Esophagus squamous epithelium (tissue), 4 donors: Measurements from ENCODE around the gene ARPC1A.

Experiments
- CTCF ChIP-seq, 6 experiments: fragments of 450-650 bp in 4 of 6; fragments of 200-600 bp in 2 of 6; sonication (generic) in 2 of 6; IDR thresholded peaks; one replicate each; pipeline ENCODE4 v1.5.1; 2016 to 2019; ENCODE audit warnings: antibody characterized with exemption in 6 of 6, mild to moderate bottlenecking in 4 of 6, moderate library complexity in 4 of 6
- POLR2A ChIP-seq, 4 donors: fragments of 450-650 bp; IDR thresholded peaks; one replicate each; pipeline ENCODE4 v1.6.1; 2017; ENCODE audit warnings: antibody characterized with exemption in 4 of 4, mild to moderate bottlenecking in 4 of 4, moderate library complexity in 3 of 4

- TF ChIP-seq CTCF (IDR thresholded peaks at IDR 0.05) (no peak), POLR2A (IDR thresholded peaks at IDR 0.05) (no peak)
Measured at GRCh38 chr7:99371376-99371920, 45.8 kb downstream of the ARPC1A start.
